ENCODE results near the gene ASPHD1. TPM values are rescaled to one million over a fixed set of nuclear protein-coding genes. Genes with fewer than 3 reads are reported as not detected.
A peak's percentile ranks its signal among the peaks of the same experiment; 100 is the strongest.
"Not testable (repeated sequence)": the region's sequence is repeated elsewhere in the genome, so short reads cannot be mapped to it uniquely, and the experiment has no call there.

ASPHD1 gene
- total RNA-seq, 1 donor from 2014 or later, result 14.2 TPM

DNA sequence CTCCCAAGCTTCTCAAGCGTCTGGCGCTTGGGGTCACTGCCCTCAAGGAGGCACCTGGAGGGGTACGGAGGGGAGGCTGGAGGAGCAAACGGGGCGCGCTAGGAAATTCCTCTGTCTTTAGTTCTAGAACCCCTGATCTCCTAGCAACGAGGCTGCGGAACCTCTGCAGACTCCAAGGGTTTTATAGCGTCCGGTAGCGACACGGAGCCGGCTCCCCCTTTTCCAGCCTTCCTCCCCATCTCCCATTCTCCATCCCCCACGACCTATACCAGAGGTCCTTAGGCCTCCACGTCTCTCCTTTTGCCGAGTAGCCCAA is 36.7 kb upstream of the ASPHD1 start:
- Mint-ChIP-seq H3K9me3 (no peaks in the 10 kb centered on the region), H3K27ac (peak overlapping the region; percentile 100), H3K4me1 (peaks cover 9% of the 10 kb centered on the region), H3K36me3 (peaks cover 7% of the 10 kb centered on the region), H3K27me3 (ENCODE audit: low read depth) (no peaks in the 10 kb centered on the region), H3K4me3 (peak overlapping the region; percentile 94)
- DNase-seq (ENCODE audit: low spot score in 2 of 2, unreplicated experiment in 2 of 2), result no peak
- TF ChIP-seq, protein P1, sequence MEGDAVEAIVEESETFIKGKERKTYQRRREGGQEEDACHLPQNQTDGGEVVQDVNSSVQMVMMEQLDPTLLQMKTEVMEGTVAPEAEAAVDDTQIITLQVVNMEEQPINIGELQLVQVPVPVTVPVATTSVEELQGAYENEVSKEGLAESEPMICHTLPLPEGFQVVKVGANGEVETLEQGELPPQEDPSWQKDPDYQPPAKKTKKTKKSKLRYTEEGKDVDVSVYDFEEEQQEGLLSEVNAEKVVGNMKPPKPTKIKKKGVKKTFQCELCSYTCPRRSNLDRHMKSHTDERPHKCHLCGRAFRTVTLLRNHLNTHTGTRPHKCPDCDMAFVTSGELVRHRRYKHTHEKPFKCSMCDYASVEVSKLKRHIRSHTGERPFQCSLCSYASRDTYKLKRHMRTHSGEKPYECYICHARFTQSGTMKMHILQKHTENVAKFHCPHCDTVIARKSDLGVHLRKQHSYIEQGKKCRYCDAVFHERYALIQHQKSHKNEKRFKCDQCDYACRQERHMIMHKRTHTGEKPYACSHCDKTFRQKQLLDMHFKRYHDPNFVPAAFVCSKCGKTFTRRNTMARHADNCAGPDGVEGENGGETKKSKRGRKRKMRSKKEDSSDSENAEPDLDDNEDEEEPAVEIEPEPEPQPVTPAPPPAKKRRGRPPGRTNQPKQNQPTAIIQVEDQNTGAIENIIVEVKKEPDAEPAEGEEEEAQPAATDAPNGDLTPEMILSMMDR (IDR thresholded peaks at IDR 0.05; ENCODE audit: unreplicated experiment), result no peak

DNA sequence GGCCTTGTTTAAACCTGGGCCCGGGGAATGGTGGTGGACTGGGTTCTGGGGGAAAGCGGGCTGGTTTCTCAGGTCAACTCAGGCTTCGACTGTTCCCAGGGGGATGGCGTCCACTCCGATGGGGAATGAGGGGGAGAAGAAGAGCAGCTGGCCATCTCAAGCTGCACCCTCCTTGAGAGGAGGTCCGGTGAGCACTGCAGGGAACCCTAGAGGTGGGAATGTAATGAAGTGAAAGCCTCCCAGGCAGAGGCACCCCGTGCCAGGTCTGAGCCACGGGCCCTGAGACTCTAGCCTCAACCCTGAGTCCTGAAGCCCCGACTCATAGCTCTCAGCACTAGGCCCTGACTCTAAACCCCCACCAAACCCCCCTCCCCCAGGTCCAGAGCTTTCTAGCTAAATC is 36.1 kb upstream of the ASPHD1 start:
- H3K27ac Mint-ChIP-seq, result no peak overlapping the region
- DNase-seq (ENCODE audit: low spot score in 2 of 2, unreplicated experiment in 2 of 2), result no peak
- TF ChIP-seq, protein P1 (IDR thresholded peaks at IDR 0.05; ENCODE audit: unreplicated experiment), result no peak
- H3K36me3 Mint-ChIP-seq, result peaks cover 5% of the 10 kb centered on the region
- peaks cover 9% of the 10 kb centered on the region for H3K4me1 Mint-ChIP-seq
- H3K4me3 Mint-ChIP-seq, result no peak overlapping the region
- H3K27me3 Mint-ChIP-seq (ENCODE audit: low read depth), result no peaks in the 10 kb centered on the region
- H3K9me3 Mint-ChIP-seq, result no peaks in the 10 kb centered on the region

DNA sequence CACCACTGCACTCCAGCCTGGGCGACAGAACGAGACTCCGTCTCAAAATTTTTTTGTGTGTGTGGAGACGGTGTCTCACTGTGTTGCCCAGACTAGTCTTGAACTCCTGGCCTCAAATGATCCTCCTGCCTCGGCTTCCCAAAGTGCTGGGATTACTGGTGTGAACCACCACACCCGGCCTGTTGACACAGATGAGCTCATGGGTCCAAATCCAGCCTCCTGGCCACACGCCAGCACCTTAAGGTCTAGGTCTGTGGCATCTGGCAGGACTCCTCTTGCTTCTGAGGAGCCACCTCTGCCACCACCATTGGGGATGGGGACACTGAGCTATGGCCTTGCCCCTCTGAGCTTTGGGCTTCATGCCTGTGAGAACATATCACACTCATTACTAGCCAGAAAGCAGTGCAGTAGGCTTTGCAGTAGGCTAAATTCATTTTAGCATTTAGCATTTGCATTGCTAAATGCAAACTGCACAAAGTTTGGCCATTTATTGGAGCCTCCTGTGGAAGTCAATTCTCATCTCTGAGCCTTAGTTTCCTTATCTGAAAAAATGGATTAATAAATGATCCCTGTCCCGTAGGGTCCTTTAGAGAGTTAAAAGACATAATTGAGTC is 31.8 kb upstream of the ASPHD1 start:
- Mint-ChIP-seq H3K36me3 (peaks cover 2% of the 10 kb centered on the region), H3K4me1 (peaks cover under 1% of the 10 kb centered on the region), H3K9me3 (no peaks in the 10 kb centered on the region), H3K4me3 (no peak overlapping the region), H3K27me3 (ENCODE audit: low read depth) (no peaks in the 10 kb centered on the region), H3K27ac (no peak overlapping the region)
- no peak for DNase-seq (ENCODE audit: low spot score in 2 of 2, unreplicated experiment in 2 of 2)
- TF ChIP-seq, protein P1 (IDR thresholded peaks at IDR 0.05; ENCODE audit: unreplicated experiment), result no peak

DNA sequence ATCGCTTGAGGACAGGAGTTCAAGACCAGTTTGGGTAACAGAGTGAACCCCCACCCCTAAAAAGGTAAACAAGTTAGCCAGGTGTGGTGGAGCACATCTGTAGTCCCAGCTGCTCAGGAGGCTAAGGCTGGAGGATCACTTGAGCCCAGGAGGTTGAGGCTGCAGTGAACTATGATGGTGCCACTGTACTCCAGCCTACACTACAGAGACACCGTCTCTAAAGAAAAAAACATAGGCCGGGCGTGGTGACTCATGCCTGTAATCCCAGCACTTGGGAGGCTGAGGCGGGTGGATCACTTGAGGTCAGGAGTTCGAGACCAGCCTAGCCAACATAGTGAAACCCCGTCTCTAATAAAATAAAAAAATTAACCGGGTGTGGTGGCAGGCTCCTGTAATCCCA is 31.2 kb upstream of the ASPHD1 start:
- H3K4me1 Mint-ChIP-seq; DNase-seq (ENCODE audit: low spot score in 2 of 2, unreplicated experiment in 2 of 2); H3K9me3 Mint-ChIP-seq; H3K27me3 Mint-ChIP-seq (ENCODE audit: low read depth); H3K36me3 Mint-ChIP-seq; H3K27ac Mint-ChIP-seq; H3K4me3 Mint-ChIP-seq: not testable (repeated sequence)

DNA sequence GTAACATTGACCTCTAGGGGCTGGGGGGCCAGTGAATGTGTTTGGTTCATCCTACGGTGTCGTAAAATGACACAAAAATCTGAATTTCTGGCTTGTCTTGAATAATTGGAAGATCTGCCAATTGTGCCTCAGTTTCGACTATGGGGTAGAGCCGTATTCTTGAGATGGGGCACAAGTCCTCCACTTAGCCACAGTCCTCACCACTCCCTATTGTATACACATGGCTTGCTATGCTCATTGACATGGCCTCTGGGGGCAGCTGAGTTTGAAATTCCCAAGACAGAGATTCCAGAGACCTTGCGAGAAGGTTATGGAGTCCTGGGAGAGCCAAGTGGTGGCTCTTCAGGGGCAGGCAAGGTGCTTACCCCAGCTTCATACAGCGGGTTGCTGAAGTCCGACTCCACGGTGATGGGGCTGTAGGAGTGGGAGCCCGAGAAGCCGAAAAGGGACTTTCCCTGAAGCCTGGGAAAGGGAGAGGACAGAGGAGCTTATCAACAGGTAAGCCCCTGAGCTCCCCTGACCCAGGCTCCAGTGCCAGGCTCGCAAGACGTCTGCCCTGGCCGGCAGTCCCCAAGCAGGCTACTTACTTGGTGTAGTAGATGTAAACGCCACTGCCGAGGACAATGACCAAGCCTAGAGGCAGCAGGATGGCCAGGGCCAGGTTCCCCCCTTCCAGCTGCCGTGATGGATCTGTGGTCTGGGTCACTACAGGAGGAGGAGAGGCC is 28.3 kb upstream of the ASPHD1 start:
- no peak overlapping the region for H3K27ac Mint-ChIP-seq
- H3K9me3 Mint-ChIP-seq, result no peaks in the 10 kb centered on the region
- no peaks in the 10 kb centered on the region for H3K4me1 Mint-ChIP-seq
- no peak for DNase-seq (ENCODE audit: low spot score in 2 of 2, unreplicated experiment in 2 of 2)
- H3K4me3 Mint-ChIP-seq, result no peak overlapping the region
- peaks cover 27% of the 10 kb centered on the region for H3K27me3 Mint-ChIP-seq (ENCODE audit: low read depth)
- TF ChIP-seq, protein P1 (IDR thresholded peaks at IDR 0.05; ENCODE audit: unreplicated experiment), result no peak
- H3K36me3 Mint-ChIP-seq, result peaks cover 2% of the 10 kb centered on the region

DNA sequence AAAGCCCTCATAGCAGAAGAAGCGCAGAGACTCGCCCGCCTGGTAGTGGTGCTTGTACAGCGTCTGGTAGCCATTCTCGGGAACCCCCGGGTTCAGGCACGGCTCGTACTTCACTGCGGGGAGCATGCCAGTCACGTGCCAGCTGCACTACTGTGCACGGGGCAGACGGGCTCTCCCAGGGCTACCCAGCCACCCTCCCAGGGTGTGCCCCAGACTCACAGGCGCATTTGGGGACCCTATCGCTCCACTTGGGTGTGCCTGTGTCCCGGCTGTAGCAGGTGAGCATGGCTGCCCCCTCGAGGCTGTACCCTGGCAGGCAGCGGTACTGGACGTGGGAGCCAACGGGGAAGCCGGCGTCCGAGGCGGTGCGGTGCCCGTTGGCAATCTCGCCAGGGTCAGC is 27.0 kb upstream of the ASPHD1 start:
- Mint-ChIP-seq H3K9me3 (no peaks in the 10 kb centered on the region), H3K27me3 (ENCODE audit: low read depth) (peaks cover 41% of the 10 kb centered on the region), H3K36me3 (peaks cover 6% of the 10 kb centered on the region), H3K27ac (no peak overlapping the region), H3K4me3 (no peak overlapping the region), H3K4me1 (peaks cover 5% of the 10 kb centered on the region)
- no peak for DNase-seq (ENCODE audit: low spot score in 2 of 2, unreplicated experiment in 2 of 2)
- TF ChIP-seq, protein P1 (IDR thresholded peaks at IDR 0.05; ENCODE audit: unreplicated experiment), result no peak

Measured in mesothelial cell of epicardium (in vitro differentiated cells).